Aorta (tissue), 5 donors: ENCODE data around the gene CLDN14. TPM values are rescaled to one million over a fixed set of nuclear protein-coding genes. Genes with fewer than 3 reads are reported as not detected.

Experiments
- ATAC-seq: fragments of 200-7000 bp; cut with Tn5 transposase; one replicate; pipeline ENCODE4 v1.9.1; 2022; ENCODE audit warnings: moderate library complexity; ENCODE audit not compliant: low FRiP score
- DNase-seq, 2 donors: peaks; one replicate each; pipeline ENCODE4 v3.0.0-alpha.2; 2020
- H3K27ac ChIP-seq, 2 donors: one replicate each; pipeline ENCODE4 v1.5.1; 2013; ENCODE audit warnings: low read length in 2 of 2, mild to moderate bottlenecking in 2 of 2, moderate library complexity in 2 of 2, control low read depth in 1 of 2, inconsistent platforms in 1 of 2, low read depth in 1 of 2
- H3K27me3 ChIP-seq, 2 donors: one replicate each; pipeline ENCODE4 v1.6.1; 2013; ENCODE audit warnings: control low read depth in 1 of 2, low read length in 1 of 2, mild to moderate bottlenecking in 1 of 2, moderate library complexity in 1 of 2; ENCODE audit not compliant: insufficient read depth in 2 of 2, control insufficient read depth in 1 of 2
- H3K36me3 ChIP-seq, 2 donors: one replicate each; pipeline ENCODE4 v1.6.1; 2013; ENCODE audit warnings: control low read depth in 1 of 2, low read length in 1 of 2, mild to moderate bottlenecking in 1 of 2; ENCODE audit not compliant: insufficient read depth in 2 of 2, control insufficient read depth in 1 of 2
- H3K4me1 ChIP-seq, 2 donors: one replicate each; pipeline ENCODE4 v1.6.1; 2013; ENCODE audit warnings: low read length in 2 of 2, control low read depth in 1 of 2, mild to moderate bottlenecking in 1 of 2, moderate library complexity in 1 of 2; ENCODE audit not compliant: insufficient read depth in 2 of 2, control insufficient read depth in 1 of 2
- H3K4me3 ChIP-seq, 2 donors: one replicate each; pipeline ENCODE4 v1.5.1; 2013; ENCODE audit warnings: low read length in 2 of 2, control low read depth in 1 of 2, mild to moderate bottlenecking in 1 of 2
- H3K9me3 ChIP-seq: one replicate; pipeline ENCODE4 v1.6.1; 2013; ENCODE audit warnings: mild to moderate bottlenecking, low read length; ENCODE audit not compliant: control insufficient read depth
- WGBS, 2 donors: extraction: QIAGEN DNeasy Blood & Tissue Kit; methylation state at CpG; one replicate each; pipeline ENCODE4 v1.1.7; 2013; 5-methylcytosine and 5-hydroxymethylcytosine counted together
- intact Hi-C, 2 donors: fragments of 100-400 bp; cut with DNase I; formaldehyde crosslinking; loops; one replicate each; pipeline versions ENCODE4 v1.14.2 to v1.15.0; 2022
- polyA plus RNA-seq, 2 donors: library from polyadenylated mRNA; stranded (reverse); fragments of 200-250 nt; gene quantifications; one replicate each; pipeline ENCODE4 v1.2.3, GENCODE V29; 2013
- total RNA-seq, 2 donors: library from RNA; stranded (reverse); fragmentation: NEBNext Ultra II Directional; extraction: Animal tissue kit (Norgen Biotek cat#: 25700); gene quantifications; one replicate each; pipeline ENCODE4 v1.2.1, GENCODE V29; 2021
- donor health status: healthy with polysubstance abuse.
- donor health status: Bipolar disorder and iron deficiency.
- donor health status: DM: no; HTN: no; CAD: no.
- donor health status: DM: no; HTN: no; CAD: no.
- donor health status: DM: yes; HTN: yes; CAD: no.

The CLDN14 gene
- total and polyA plus RNA-seq, 4 donors = 0.33 to 0.42 TPM; not detected in 2

DNA sequence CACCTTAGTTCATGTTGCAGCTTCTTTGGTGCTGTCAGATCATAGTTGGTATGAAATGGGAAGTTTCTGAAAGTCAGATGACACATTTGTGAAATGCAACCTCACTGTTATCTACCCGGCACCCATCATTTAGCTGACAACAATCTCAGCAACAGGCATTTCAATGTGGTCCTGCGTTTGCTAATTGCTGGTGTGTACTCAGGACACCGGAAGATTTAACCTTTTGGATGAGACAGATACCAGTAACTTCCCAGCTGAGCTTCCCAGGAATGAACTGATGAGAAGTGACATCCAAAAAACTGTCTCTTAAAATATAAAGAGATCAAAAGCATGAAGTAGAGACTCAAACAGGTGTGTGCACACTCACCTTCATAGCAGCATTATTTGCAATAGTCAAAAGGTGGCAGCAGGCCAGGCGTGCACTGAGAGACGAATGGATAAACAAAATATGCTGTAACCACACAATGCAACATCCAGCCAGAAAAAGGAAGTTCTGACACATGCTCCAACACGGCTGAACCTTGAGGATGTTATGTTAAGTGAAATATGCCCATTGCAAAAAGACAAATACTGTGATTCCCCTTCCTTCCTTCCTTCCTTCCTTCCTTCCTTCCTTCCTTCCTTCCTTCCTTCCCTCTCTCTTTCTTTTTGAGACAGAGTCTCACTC lies 7.9 kb upstream of the CLDN14 start:
- Histone ChIP-seq H3K4me3 (no peak overlapping the region), H3K9me3 (no peaks in the 10 kb centered on the region), H3K4me1 (no peaks in the 10 kb centered on the region), H3K27me3 (no peaks in the 10 kb centered on the region), H3K27ac (no peak overlapping the region), H3K36me3 (no peaks in the 10 kb centered on the region)
- no peak for DNase-seq
- whole genome bisulfite sequencing, 2 donors = 66 to 69% methylated on average over 6 of the region's 6 CpGs
- intact Hi-C loops = no loop called here
- ATAC-seq = no peak

GRCh38 chr21:36486246-36486645 lies 6.3 kb upstream of the CLDN14 start:
- H3K27ac ChIP-seq = no peak overlapping the region
- intact Hi-C loops = no loop called here
- DNase-seq (no peak), ATAC-seq (no peak)
- H3K36me3 ChIP-seq = no peaks in the 10 kb centered on the region
- no peak overlapping the region for H3K4me3 ChIP-seq
- H3K4me1 ChIP-seq = no peaks in the 10 kb centered on the region
- no peaks in the 10 kb centered on the region for H3K27me3 ChIP-seq
- 84% methylated on average over 9 of the region's 9 CpGs for WGBS, 2 donors
- no peaks in the 10 kb centered on the region for H3K9me3 ChIP-seq

DNA sequence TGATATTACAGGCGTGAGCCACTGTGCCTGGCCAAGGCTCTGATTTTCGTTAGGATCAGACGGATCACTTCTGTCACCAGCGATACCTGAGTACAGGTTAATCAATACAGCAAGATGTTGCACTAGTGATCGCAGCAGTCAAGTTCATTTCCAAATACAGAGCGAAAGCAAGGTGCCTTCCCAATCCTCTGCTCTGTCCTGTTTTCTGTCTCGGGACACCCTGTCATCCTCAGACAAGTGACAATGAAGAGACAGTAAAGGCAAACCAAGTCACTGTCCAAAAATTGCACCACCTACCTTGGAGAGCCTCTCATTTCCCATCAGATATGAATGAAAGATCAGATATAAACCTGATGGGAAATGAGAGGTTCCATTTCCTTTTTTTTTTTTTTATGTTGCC lies 5.6 kb upstream of the CLDN14 start:
- intact Hi-C loops = no loop called here
- Histone ChIP-seq H3K4me3 (no peak overlapping the region), H3K9me3 (no peaks in the 10 kb centered on the region), H3K36me3 (no peaks in the 10 kb centered on the region), H3K4me1 (no peaks in the 10 kb centered on the region), H3K27ac (no peak overlapping the region), H3K27me3 (no peaks in the 10 kb centered on the region)
- 95 to 96% methylated on average over 7 of the region's 7 CpGs for WGBS, 2 donors
- ATAC-seq (no peak), DNase-seq (no peak)

DNA sequence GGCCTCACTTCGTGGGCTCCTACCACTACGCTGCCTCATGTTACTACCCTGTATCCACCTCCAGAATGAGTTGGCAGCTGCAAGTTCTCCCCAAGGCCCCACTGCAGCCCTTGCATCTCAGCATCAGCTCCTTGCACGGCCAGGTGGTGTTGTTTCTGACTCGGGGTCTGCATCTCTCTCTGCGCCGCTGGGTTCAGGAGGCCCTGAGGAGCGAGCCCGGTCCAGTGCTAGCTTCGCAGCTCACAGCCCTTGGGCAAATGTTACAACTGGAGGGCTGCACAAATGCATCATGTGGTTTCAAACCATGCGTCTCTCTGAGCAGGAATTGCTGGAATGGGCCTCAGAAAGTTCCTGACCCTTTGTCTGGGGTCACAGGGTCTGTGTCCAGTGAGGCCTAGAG lies 3.2 kb upstream of the CLDN14 start:
- Histone ChIP-seq H3K4me3 (no peak overlapping the region), H3K36me3 (no peaks in the 10 kb centered on the region), H3K9me3 (no peaks in the 10 kb centered on the region), H3K27ac (no peak overlapping the region), H3K27me3 (no peaks in the 10 kb centered on the region), H3K4me1 (no peaks in the 10 kb centered on the region)
- WGBS, 2 donors = 96 to 99% methylated on average over 10 of the region's 10 CpGs
- intact Hi-C loops = no loop called here
- ATAC-seq (no peak), DNase-seq (no peak)

GRCh38 chr21:36482673-36483072 lies 2.8 kb upstream of the CLDN14 start:
- no peak for DNase-seq
- Histone ChIP-seq H3K27ac (no peak overlapping the region), H3K36me3 (no peaks in the 10 kb centered on the region), H3K4me1 (no peaks in the 10 kb centered on the region), H3K27me3 (no peaks in the 10 kb centered on the region), H3K9me3 (no peaks in the 10 kb centered on the region), H3K4me3 (no peak overlapping the region)
- intact Hi-C loops = no loop called here
- ATAC-seq = no peak
- WGBS, 2 donors = 96% methylated on average over 4 of the region's 4 CpGs

- intact Hi-C loops = no loop called here
- Histone ChIP-seq H3K9me3 (no peaks in the 10 kb centered on the region), H3K36me3 (no peaks in the 10 kb centered on the region), H3K27ac (no peak overlapping the region), H3K4me3 (no peak overlapping the region), H3K4me1 (no peaks in the 10 kb centered on the region), H3K27me3 (no peaks in the 10 kb centered on the region)
- no peak for DNase-seq
- 69 to 80% methylated on average over 4 of the region's 4 CpGs for WGBS, 2 donors
- ATAC-seq = no peak
These were observed 2.3 kb upstream of the CLDN14 start for GRCh38 chr21:36482181-36482580.

- WGBS, 2 donors = 86 to 87% methylated on average over 5 of the region's 5 CpGs
- Histone ChIP-seq H3K4me3 (no peak overlapping the region), H3K27ac (no peak overlapping the region), H3K36me3 (no peaks in the 10 kb centered on the region), H3K27me3 (no peaks in the 10 kb centered on the region), H3K9me3 (no peaks in the 10 kb centered on the region), H3K4me1 (no peaks in the 10 kb centered on the region)
- DNase-seq = no peak
- intact Hi-C loops = no loop called here
- ATAC-seq = no peak
These were observed 1.7 kb upstream of the CLDN14 start for GRCh38 chr21:36481639-36482038.

DNA sequence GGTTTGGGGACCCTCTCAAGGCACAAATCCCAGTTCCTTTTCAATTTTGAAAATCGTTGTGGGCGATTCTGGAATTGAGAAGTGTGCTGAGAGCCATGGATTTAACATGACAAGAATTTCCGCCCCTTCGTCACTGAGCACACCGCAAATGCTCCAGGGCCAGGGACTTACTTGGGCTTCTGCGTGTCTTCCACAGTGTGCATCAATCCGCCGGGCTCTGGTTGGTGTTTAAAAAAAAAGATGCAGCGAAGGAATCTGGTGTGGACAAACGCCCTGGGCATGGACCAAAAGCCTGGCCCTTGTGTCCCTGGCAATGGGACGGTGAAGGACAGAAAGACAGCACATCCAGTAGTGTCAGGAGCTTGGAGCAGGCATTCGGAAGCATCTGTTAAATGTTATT lies 696 bp upstream of the CLDN14 start:
- H3K4me1 ChIP-seq = no peaks in the 10 kb centered on the region
- no peak overlapping the region for H3K27ac ChIP-seq
- intact Hi-C loops = no loop called here
- H3K4me3 ChIP-seq = no peak overlapping the region
- WGBS, 2 donors = 93 to 94% methylated on average over 12 of the region's 12 CpGs
- DNase-seq (no peak), ATAC-seq (no peak)
- H3K27me3 ChIP-seq = no peaks in the 10 kb centered on the region
- no peaks in the 10 kb centered on the region for H3K36me3 ChIP-seq
- H3K9me3 ChIP-seq = no peaks in the 10 kb centered on the region

DNA sequence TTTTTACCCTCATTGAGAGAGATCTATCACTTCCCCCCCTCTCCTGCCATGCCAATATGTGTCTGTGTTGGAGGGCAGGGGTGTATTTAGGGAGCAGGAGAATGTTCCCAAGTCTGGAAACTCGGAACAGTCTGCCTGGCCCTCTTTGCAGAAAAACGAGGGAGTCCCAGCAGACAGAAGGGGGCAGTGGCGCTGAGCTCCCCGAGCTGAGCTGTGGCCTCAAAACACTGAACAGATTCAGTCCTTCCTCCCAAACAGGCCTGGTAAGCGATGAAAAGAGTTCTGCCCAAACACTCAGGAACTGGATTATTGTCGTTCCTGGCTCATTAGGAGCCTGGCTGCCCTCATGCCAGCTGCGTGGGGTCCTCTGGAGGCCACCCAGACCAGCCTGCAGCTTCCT lies 981 bp downstream of the CLDN14 start:
- H3K4me3 ChIP-seq = no peak overlapping the region
- H3K36me3 ChIP-seq = no peaks in the 10 kb centered on the region
- 15 to 23% methylated on average over 7 of the region's 7 CpGs for WGBS, 2 donors
- DNase-seq (no peak), ATAC-seq (no peak)
- H3K27me3 ChIP-seq = no peaks in the 10 kb centered on the region
- H3K4me1 ChIP-seq = no peaks in the 10 kb centered on the region
- H3K27ac ChIP-seq = no peak overlapping the region
- H3K9me3 ChIP-seq = no peaks in the 10 kb centered on the region
- intact Hi-C loops = no loop called here
